SK-N-MC (cell line): ENCODE measurements around the gene AK5.

Experiments
- EZH2 ChIP-seq: fragments of 200-600 bp; sonication (generic); IDR thresholded peaks from one replicate; pipeline ENCODE4 v1.6.1; 2017; ENCODE audit warnings: antibody characterized with exemption
- POLR2AphosphoS5 ChIP-seq: IDR thresholded peaks from 2 replicates; pipeline ENCODE4 v1.6.1; 2012; ENCODE audit warnings: mild to moderate bottlenecking, low read depth, low read length, borderline replicate concordance

- TF ChIP-seq POLR2AphosphoS5 (no peak), EZH2 (no peak)
Observed at GRCh38 chr1:77415579-77415978, 133.8 kb downstream of the AK5 start.
